HG02840 (cell line): ENCODE measurements around the gene RUNX1.

Experiments
- ATAC-seq: cut with Tn5 transposase; IDR thresholded peaks from one replicate; pipeline ENCODE4 v1.9.1; 2021; ENCODE audit warnings: mild to moderate bottlenecking, moderate library complexity, moderate number of reproducible peaks; ENCODE audit not compliant: unreplicated experiment, low FRiP score

RUNX1 gene

GRCh38 chr21:34822168-34822567, 226.9 kb downstream of the RUNX1 start:
- ATAC-seq, result no peak

DNA sequence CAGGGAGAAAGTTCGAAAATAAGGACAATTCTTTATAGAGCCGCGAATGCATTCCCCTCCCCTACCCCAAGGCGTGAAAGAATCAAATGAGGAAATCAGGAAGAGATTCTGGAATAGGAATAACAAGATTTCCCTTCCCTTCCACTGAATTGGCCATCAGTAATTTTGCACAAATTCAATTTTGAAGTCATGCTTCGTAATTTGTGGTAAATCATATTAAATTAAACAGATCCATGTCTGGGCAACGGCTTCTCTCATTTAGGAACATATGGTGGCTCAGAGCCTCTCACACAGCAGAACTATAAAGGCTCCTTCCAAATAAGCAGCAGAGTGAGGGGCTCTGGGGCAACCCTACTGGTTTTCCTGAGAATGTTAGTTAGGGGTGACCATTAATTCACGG, 227.4 kb downstream of the RUNX1 start:
- ATAC-seq, result no peak

DNA sequence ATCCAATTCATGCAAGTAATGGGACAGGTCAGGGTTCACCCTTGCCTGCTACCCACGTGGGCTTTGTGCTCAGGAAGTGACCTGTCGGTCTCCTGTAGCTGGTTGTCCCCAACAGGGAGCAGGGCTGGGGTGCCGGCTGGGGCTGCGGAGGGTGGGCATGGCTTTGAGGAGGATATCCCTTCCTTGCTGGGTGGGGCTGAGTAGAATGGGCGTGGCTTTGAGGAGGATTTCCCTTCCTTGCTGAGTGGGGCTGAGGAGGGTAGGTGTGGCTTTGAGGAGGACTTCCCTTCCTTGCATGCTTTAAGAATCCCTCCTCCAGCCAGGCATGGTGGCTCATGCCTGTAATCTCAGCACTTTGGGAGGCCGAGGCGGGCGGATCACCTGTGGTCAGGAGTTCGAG, 229.1 kb downstream of the RUNX1 start:
- ATAC-seq, result no peak

GRCh38 chr21:34819357-34819999, 229.6 kb downstream of the RUNX1 start:
- no peak for ATAC-seq

DNA sequence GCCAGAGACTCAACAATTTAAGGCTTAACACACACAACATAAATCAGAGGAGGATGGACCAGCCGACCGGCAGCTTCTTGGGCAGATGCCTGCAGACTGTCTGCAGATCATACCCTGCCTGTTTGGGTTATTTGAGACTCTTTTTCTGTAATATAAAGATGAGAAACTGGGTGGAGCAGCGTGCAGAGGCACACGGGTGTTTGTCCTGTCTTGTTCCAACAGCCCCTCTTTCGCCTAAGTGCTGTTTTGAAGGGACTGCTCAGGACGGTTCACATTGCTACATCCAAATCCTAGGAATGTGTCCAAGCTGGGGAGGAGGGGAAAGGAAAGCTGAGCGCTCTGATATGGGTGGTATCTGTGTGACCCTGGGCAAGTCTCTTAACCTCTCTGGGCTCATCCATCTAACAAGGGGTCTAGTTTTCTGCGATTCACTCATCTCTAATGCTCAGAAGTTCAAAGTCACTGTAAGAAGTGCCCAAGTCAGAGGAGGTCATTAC, 230.4 kb downstream of the RUNX1 start:
- no peak for ATAC-seq

- ATAC-seq, result no peak
Observed at GRCh38 chr21:34817821-34818661, 231.1 kb downstream of the RUNX1 start.

- ATAC-seq, result no peak
Observed at GRCh38 chr21:34815831-34816705, 233.0 kb downstream of the RUNX1 start.

DNA sequence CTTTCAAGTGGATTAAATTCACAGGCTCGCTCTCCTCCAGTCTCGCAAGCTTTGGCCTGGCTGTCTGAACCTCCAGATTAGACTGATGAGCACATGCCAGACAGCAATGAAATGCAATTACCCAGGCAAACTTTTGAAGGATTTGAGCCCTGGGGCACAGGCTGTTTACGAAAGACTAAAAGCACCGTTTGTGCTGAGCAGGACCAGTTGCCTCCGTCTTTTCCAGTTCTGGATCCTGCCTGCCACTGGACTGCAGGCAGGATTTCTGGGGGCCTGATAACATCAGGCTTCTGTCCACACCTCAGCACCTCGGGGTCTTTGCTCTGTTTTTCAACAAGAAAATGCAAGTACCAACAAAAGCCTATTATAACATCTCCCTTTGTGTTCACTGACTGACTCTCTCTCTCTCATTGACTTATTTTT, 234.6 kb downstream of the RUNX1 start:
- ATAC-seq, result no peak

DNA sequence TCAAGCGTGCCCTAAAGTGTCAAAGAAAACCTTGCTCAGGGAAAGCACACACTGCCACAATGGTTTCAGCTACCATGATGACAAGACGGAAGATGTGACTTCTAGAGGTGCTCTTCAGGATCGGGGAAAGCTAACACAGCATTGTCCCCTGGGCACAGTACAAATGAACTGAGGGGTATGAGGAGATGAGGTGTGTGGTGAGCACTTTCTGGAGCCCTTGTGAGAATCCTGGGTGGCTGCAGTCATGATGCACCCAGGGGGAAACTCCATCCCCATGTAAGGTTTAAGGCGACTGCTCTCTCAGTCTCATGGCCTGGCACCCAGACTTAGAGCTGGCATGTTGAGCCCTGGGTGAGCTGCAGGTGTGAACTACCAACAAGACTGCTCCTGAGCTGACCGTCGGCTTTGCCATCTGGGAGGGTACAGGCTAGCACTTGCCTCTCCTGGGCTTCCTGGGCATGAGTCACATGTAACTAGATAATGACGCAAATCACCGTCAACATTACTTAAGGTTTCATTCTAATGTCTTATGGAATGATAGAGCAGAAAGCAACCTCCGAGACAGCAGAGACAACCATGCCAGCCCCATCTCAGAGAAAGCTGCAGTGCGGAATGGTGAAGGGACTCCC, 235.7 kb downstream of the RUNX1 start:
- ATAC-seq, result no peak

DNA sequence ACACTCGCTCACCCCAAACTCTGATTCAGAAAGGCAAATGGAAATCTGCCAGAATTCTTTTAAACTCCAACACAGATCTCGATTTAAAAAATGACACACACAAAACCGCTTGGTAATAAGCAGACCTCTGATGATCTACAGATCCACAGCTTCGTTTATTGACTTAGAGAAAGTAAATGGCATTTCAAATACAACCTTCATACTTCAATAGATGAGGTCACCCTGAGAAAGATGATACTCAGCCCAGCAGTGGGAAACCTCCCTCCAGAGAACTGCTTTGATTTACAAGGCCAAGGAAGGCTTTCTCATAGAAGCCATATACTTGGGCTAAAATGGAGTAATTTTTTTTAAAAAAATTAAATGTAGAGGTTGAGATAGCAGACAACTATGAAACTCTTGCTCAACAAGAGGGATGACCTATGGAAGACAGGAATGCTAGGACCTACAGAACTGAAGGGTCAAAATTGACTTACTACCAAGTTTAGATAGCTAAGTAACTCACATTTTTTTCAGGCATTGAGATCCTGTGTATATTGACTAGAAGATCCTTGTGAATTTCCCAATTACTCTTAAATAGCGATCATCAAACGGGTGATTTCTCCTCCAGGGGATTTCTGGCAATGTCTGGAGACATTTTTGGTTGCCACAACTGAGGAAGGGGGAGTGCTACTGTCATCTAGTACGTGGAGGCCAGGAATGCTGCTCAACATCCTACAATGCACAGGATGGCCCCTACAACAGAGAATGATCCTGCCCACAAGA, 236.4 kb downstream of the RUNX1 start:
- no peak for ATAC-seq

- no peak for ATAC-seq
Observed at GRCh38 chr21:34811368-34811767, 237.7 kb downstream of the RUNX1 start.

GRCh38 chr21:34810786-34811185, 238.3 kb downstream of the RUNX1 start:
- ATAC-seq, result no peak

GRCh38 chr21:34809822-34810221, 239.3 kb downstream of the RUNX1 start:
- ATAC-seq, result no peak

DNA sequence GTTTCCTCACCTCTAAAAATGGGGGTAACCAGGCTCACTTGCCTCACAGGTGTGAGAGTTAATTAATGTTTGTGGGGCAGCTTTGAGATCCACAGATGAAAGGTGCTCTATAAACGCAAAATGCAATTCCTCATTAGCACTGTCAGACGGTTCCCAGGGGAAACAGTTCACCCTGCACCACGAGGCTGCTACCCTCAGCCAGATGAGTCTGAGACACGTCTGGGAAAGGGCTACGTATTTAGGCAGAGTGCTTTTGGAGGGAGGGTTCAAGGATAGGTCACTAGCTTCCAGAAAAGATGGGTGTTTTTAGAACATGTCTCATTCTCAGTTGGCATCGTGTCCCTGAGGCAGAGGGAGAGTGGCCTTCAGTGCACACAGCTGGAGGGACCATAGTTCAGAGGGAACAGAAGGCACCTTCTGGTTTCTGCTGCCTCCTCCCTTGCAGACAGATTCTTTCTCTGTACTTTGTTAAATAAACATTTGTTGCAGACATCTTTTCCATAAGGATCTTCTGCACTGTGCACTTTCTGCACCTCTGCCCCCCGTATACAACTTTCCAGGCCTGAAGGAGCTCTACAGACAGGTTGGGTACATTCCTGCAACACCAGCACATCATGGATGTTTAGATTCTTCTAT, 240.4 kb downstream of the RUNX1 start:
- ATAC-seq, result no peak

DNA sequence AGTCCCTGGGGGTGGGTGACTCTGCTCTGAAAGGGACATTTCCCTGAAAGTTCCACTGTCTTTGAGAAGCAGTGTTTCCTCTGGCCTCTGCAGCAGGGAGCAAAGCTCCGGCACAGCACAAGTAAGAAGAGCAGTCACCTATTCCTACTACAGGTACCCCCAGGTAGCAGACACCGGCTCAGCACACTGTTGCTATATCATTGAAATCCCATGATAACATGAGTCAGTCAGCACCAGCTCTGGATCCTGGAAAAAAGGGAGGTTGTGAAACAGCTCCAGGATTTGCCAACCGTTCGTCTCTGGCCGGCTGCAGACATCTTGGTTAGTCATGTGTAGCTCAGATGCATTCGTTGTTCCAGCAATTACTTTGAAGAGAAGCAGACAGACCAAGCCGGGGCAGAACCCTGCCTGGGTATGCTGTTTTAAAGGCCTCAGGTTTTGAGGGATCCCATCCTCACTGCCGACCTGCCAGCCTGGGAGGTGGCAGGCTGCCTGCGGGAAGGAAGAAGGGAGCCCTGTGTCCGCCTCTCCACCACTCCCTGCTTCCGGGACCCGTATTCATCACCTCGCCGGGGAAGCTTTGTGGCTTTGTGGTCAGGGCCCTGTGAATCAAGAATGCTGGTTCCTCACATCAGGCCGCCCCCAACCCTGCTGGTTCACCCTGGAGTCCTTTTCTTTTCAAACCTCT, 241.1 kb downstream of the RUNX1 start:
- no peak for ATAC-seq

GRCh38 chr21:34807146-34807880, 241.8 kb downstream of the RUNX1 start:
- no peak for ATAC-seq

- ATAC-seq, result no peak
Observed at GRCh38 chr21:34806423-34806822, 242.7 kb downstream of the RUNX1 start.

- no peak for ATAC-seq
Observed at GRCh38 chr21:34805157-34805556, 243.9 kb downstream of the RUNX1 start.
